ENCODE results near the gene SLF2. TPM values are rescaled to one million over a fixed set of nuclear protein-coding genes. Genes with fewer than 3 reads are reported as not detected.

SLF2 gene
- total and polyA plus RNA-seq, 9 of the 15 experiments (the other 6 are each of a cell fraction or from before 2014, with no cell fraction given) = 1.7 to 18.4 (median 7.8) TPM

- TF ChIP-seq DEAF1 (CRISPR knock-in tag; IDR thresholded peaks at IDR 0.05) (0 out of 2 replicates have a peak, but pooled peaks have one; percentile 23), HMG20B (CRISPR knock-in tag; IDR thresholded peaks at IDR 0.05) (no peak), SRSF3 (IDR thresholded peaks at IDR 0.05; ENCODE audit: insufficient read depth, low read length) (no peak), XRCC4 (IDR thresholded peaks at IDR 0.05; ENCODE audit: extremely low read depth, insufficient read depth, insufficient read length) (no peak), CTCF (IDR thresholded peaks at IDR 0.05 in 2 of 3, conservative IDR thresholded peaks at IDR 0.05 in 1 of 3; ENCODE audit: insufficient read depth in 2 of 3, low read depth in 1 of 3, low read length in 3 of 3) (peak; percentile 65 to 73 (median 71)), LCOR (CRISPR knock-in tag; IDR thresholded peaks at IDR 0.05) (no peak), ZNF354B (CRISPR knock-in tag; IDR thresholded peaks at IDR 0.05) (no peak), ATF7 (IDR thresholded peaks at IDR 0.05) (no peak), ZNF780A (CRISPR knock-in tag; IDR thresholded peaks at IDR 0.05) (no peak), ZNF23 (CRISPR knock-in tag; IDR thresholded peaks at IDR 0.05) (no peak), VEZF1 (CRISPR knock-in tag; IDR thresholded peaks at IDR 0.05) (no peak), STAG1 (CRISPR knock-in tag; IDR thresholded peaks at IDR 0.05; ENCODE audit: borderline replicate concordance) (peak; percentile 62; the same call in 1 of the 2 replicates), NR2C1 (IDR thresholded peaks at IDR 0.05) (no peak), NR2C1 (tag; IDR thresholded peaks at IDR 0.05) (no peak), CHD1 (IDR thresholded peaks at IDR 0.05; ENCODE audit: low read length) (no peak), NR4A1 (CRISPR knock-in tag; IDR thresholded peaks at IDR 0.05) (no peak), NR4A1 (tag; IDR thresholded peaks at IDR 0.05) (no peak), POLR2H (tag; IDR thresholded peaks at IDR 0.05; ENCODE audit: low read depth) (no peak), THAP7 (CRISPR knock-in tag; IDR thresholded peaks at IDR 0.05) (no peak)
- TF ChIP-seq, protein P1, sequence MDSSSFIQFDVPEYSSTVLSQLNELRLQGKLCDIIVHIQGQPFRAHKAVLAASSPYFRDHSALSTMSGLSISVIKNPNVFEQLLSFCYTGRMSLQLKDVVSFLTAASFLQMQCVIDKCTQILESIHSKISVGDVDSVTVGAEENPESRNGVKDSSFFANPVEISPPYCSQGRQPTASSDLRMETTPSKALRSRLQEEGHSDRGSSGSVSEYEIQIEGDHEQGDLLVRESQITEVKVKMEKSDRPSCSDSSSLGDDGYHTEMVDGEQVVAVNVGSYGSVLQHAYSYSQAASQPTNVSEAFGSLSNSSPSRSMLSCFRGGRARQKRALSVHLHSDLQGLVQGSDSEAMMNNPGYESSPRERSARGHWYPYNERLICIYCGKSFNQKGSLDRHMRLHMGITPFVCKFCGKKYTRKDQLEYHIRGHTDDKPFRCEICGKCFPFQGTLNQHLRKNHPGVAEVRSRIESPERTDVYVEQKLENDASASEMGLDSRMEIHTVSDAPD (CRISPR knock-in tag; IDR thresholded peaks at IDR 0.05) = no peak
- TF ChIP-seq, protein P2, sequence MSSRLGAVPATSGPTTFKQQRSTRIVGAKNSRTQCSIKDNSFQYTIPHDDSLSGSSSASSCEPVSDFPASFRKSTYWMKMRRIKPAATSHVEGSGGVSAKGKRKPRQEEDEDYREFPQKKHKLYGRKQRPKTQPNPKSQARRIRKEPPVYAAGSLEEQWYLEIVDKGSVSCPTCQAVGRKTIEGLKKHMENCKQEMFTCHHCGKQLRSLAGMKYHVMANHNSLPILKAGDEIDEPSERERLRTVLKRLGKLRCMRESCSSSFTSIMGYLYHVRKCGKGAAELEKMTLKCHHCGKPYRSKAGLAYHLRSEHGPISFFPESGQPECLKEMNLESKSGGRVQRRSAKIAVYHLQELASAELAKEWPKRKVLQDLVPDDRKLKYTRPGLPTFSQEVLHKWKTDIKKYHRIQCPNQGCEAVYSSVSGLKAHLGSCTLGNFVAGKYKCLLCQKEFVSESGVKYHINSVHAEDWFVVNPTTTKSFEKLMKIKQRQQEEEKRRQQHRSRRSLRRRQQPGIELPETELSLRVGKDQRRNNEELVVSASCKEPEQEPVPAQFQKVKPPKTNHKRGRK (tag; IDR thresholded peaks at IDR 0.05) = no peak
These were observed 34.4 kb upstream of the SLF2 start (continued) for GRCh38 chr10:100878291-100878910.
